Measurements from ENCODE around the gene SLC13A4.
A peak's percentile ranks its signal among the peaks of the same experiment; 100 is the strongest.
"Not testable (repeated sequence)": the region's sequence is repeated elsewhere in the genome, so short reads cannot be mapped to it uniquely, and the experiment has no call there.

Gene SLC13A4

DNA sequence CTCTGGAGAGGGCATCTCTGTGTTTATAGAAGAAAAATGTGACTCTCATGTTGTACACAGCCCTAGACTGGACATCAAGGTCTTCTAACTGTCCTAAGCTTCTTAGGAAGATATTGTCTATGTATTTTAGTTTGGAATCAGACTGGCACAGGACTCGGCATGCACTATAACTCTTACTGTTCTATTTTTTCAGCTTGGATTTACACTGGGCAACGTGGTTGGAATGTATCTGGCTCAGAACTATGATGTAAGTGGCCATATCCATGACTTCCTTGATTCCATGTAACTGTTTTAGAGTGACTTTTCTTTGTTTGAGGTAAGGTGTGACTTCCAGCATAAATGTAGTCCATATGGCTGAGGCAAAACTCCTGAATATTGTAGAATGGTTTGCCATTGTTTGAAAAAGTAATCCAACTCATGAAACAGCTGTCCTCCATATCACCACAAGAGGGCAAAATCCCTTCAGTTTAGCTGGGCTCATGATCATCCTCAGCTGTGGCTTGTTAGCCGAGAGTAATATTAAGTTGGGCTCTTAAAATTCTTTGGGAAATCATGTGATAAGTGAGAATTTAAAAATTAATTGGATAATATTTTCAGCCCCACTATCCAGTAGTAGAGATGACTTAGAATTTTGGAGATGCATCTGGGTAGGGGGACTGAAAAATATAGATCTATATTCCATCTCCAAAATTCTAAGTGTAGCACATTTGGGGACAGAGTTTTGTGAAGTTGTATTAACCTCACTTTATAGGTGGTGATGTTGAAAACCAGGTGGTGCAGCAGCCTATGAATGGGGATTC is 55.2 kb downstream of the SLC13A4 start:
- Histone ChIP-seq H3K27me3 (ENCODE audit: control insufficient read depth, insufficient read depth, low read length) (no peaks in the 10 kb centered on the region), H3K4me1 (no peaks in the 10 kb centered on the region), H3K36me3 (ENCODE audit: control insufficient read depth, insufficient read depth, low read length) (no peaks in the 10 kb centered on the region), H2AFZ (no peak overlapping the region), H3K9ac (peak overlapping the region; percentile 3), H3K79me2 (peaks cover 20% of the 10 kb centered on the region), H3K9me3 (ENCODE audit: control insufficient read depth, low read length) (no peaks in the 10 kb centered on the region), H3K27ac (no peak overlapping the region), H3K4me2 (ENCODE audit: low read length) (no peak overlapping the region), H3K4me3 (ENCODE audit: low read depth, low read length) (no peak overlapping the region)
- TF ChIP-seq, protein P1, sequence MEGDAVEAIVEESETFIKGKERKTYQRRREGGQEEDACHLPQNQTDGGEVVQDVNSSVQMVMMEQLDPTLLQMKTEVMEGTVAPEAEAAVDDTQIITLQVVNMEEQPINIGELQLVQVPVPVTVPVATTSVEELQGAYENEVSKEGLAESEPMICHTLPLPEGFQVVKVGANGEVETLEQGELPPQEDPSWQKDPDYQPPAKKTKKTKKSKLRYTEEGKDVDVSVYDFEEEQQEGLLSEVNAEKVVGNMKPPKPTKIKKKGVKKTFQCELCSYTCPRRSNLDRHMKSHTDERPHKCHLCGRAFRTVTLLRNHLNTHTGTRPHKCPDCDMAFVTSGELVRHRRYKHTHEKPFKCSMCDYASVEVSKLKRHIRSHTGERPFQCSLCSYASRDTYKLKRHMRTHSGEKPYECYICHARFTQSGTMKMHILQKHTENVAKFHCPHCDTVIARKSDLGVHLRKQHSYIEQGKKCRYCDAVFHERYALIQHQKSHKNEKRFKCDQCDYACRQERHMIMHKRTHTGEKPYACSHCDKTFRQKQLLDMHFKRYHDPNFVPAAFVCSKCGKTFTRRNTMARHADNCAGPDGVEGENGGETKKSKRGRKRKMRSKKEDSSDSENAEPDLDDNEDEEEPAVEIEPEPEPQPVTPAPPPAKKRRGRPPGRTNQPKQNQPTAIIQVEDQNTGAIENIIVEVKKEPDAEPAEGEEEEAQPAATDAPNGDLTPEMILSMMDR (IDR thresholded peaks at IDR 0.05), result peak; percentile 75

DNA sequence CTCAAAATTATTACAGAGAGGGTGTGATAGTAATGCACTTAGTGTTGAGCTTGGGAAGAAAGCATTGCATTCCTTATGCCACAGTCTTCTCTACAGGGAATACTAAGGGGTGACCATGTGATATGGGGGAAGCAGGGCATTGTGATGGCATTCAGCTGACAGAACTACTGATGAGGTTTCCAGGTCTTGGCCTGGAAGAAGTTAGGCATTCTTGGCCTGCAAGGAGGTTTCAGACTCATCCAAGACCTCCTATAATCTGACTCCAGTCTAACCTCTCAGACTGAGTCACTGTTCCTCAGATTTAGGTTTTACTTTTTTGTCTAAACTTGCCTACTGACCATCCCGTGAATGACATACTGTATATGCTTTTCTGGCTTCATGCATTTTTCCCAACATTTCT is 57.8 kb downstream of the SLC13A4 start:
- Histone ChIP-seq H3K9ac (no peak overlapping the region), H3K79me2 (peaks cover 29% of the 10 kb centered on the region), H3K4me3 (ENCODE audit: low read depth, low read length) (no peak overlapping the region), H3K27me3 (ENCODE audit: control insufficient read depth, insufficient read depth, low read length) (no peaks in the 10 kb centered on the region), H3K36me3 (ENCODE audit: control insufficient read depth, insufficient read depth, low read length) (no peaks in the 10 kb centered on the region), H3K4me1 (no peaks in the 10 kb centered on the region), H3K4me2 (ENCODE audit: low read length) (no peak overlapping the region), H3K27ac (no peak overlapping the region), H2AFZ (no peak overlapping the region), H3K9me3 (ENCODE audit: control insufficient read depth, low read length) (no peaks in the 10 kb centered on the region)
- TF ChIP-seq, protein P1 (IDR thresholded peaks at IDR 0.05), result no peak

DNA sequence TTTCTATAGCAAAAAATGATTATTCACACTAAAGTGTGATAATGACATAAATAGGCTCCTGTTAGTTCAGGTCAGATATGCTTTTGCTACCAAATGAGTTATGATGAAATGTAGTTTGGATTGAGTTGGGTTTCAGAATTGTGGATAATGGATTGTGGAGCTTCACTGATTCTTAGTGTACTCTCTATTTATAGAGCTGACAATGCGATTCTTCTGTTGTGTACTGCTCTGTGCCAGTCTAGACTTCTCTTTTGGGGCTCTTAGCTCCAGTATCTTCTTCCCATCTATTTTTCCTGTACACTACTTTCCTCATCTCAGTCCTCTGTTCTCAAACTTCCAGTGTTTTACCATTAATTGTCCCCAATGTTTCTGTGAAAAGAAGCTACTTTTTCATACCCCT is 58.2 kb downstream of the SLC13A4 start:
- TF ChIP-seq, protein P1 (IDR thresholded peaks at IDR 0.05), result no peak
- H3K36me3 ChIP-seq (ENCODE audit: control insufficient read depth, insufficient read depth, low read length), result no peaks in the 10 kb centered on the region
- H3K27me3 ChIP-seq (ENCODE audit: control insufficient read depth, insufficient read depth, low read length), result no peaks in the 10 kb centered on the region
- H2AFZ ChIP-seq, result no peak overlapping the region
- H3K9me3 ChIP-seq (ENCODE audit: control insufficient read depth, low read length), result no peaks in the 10 kb centered on the region
- peaks cover 34% of the 10 kb centered on the region for H3K79me2 ChIP-seq
- H3K4me1 ChIP-seq, result no peaks in the 10 kb centered on the region
- no peak overlapping the region for H3K4me2 ChIP-seq (ENCODE audit: low read length)
- no peak overlapping the region for H3K27ac ChIP-seq
- H3K9ac ChIP-seq, result no peak overlapping the region
- H3K4me3 ChIP-seq (ENCODE audit: low read depth, low read length), result no peak overlapping the region

DNA sequence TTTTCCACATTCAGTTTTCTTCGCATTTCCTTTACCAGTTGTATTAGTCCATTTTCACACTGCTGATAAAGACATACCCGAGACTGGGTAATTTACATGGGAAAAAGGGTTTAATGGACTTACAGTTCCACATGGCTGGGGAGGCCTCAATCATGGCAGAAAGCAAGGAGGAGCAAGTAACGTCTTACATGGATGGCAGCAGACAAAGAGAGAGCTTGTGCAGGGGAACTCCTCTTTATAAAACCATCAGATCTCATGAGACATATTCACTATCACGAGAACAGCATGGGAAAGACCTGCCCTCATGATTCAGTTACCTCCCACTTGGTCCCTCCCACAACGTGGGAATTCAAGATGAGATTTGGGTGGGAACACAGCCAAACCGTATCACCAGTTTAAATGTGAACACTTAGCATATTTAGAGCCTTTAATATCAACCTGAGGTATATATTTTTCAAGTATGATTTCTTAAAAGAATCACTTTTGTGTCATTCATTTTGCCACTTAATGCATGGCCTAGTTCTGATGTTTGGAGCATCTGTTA is 59.1 kb downstream of the SLC13A4 start:
- H3K4me2 ChIP-seq (ENCODE audit: low read length); H3K4me1 ChIP-seq; H3K9ac ChIP-seq; H3K9me3 ChIP-seq (ENCODE audit: control insufficient read depth, low read length); H3K4me3 ChIP-seq (ENCODE audit: low read depth, low read length); H3K27ac ChIP-seq; H3K36me3 ChIP-seq (ENCODE audit: control insufficient read depth, insufficient read depth, low read length); H2AFZ ChIP-seq; H3K27me3 ChIP-seq (ENCODE audit: control insufficient read depth, insufficient read depth, low read length): not testable (repeated sequence)
- peaks cover 39% of the 10 kb centered on the region for H3K79me2 ChIP-seq

DNA sequence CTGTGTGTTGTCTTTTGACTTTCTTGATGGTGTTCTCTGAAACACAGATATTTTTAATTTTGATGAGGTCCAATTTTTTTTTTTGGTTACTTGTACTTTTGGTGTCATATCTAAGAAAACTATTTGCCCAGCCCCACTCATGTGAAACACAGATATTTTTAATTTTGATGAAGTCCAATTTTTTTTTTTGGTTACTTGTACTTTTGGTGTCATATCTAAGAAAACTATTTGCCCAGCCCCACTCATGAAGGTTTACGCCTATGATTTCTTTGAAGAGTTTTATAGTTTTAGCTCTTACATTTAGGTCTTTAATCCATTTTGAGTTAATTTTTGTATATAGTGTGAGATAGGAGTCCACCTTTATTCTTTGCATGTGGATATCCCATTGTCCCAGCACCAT is 60.4 kb downstream of the SLC13A4 start:
- peaks cover 50% of the 10 kb centered on the region for H3K79me2 ChIP-seq
- not testable (repeated sequence) for H2AFZ ChIP-seq; H3K9ac ChIP-seq; H3K4me3 ChIP-seq (ENCODE audit: low read depth, low read length); H3K4me2 ChIP-seq (ENCODE audit: low read length); H3K36me3 ChIP-seq (ENCODE audit: control insufficient read depth, insufficient read depth, low read length); H3K4me1 ChIP-seq; H3K9me3 ChIP-seq (ENCODE audit: control insufficient read depth, low read length); H3K27ac ChIP-seq; H3K27me3 ChIP-seq (ENCODE audit: control insufficient read depth, insufficient read depth, low read length)
